Body of pancreas (tissue), 4 donors: ENCODE data around the gene KMT2C. TPM values are rescaled to one million over a fixed set of nuclear protein-coding genes. Genes with fewer than 3 reads are reported as not detected.

Source experiments
- ATAC-seq: fragments of 150-250 bp; one replicate; pipeline ENCODE4 v1.9.1; 2016
- DNase-seq, 4 donors: peaks; one replicate each; pipeline ENCODE4 v3.0.0-alpha.2; 2019
- H3K27ac ChIP-seq, 4 donors: fragments of 200-600 bp; sonication (generic); 1 replicate in 3 of 4; 2 replicates in 1 of 4; pipeline versions ENCODE4 v1.5.1 to v1.6.1; 2016 to 2019; ENCODE audit warnings: mild to moderate bottlenecking in 1 of 4, mixed read lengths in 1 of 4, moderate library complexity in 1 of 4
- H3K27me3 ChIP-seq, 2 donors: fragments of 200-600 bp; sonication (generic); one replicate each; pipeline ENCODE4 v1.6.0; 2016; ENCODE audit warnings: mild to moderate bottlenecking in 1 of 2
- H3K36me3 ChIP-seq, 2 donors: fragments of 200-600 bp; sonication (generic); replicated peaks in 1 of 2; 2 replicates each; pipeline ENCODE4 v1.5.1; 2016; ENCODE audit warnings: low read depth in 2 of 2; ENCODE audit not compliant: insufficient read depth in 1 of 2
- H3K4me1 ChIP-seq: fragments of 200-600 bp; sonication (generic); one replicate; pipeline ENCODE4 v1.6.0; 2016
- H3K4me3 ChIP-seq, 2 donors: fragments of 200-600 bp; sonication (generic); 1 replicate in 1 of 2; 2 replicates in 1 of 2; pipeline ENCODE4 v1.5.1; 2016 to 2019
- H3K9me3 ChIP-seq, 3 donors: fragments of 200-600 bp; sonication (generic); 1 replicate in 2 of 3; 2 replicates in 1 of 3; pipeline ENCODE4 v1.5.1; 2016
- POLR2A ChIP-seq, 3 donors: fragments of 450-650 bp; IDR thresholded peaks; one replicate each; pipeline ENCODE4 v1.6.1; 2016; ENCODE audit warnings: antibody characterized with exemption in 3 of 3, mild to moderate bottlenecking in 2 of 3
- WGBS, 2 donors: methylation state at CpG; one replicate each; pipeline ENCODE4 v1.1.5; 2017; 5-methylcytosine and 5-hydroxymethylcytosine counted together
- intact Hi-C: fragments of 100-400 bp; cut with DNase I; formaldehyde crosslinking; loops from one replicate; pipeline ENCODE4 v1.15.1; 2023
- total RNA-seq, 2 donors: library from RNA; depleted of rRNA; stranded (reverse); fragments of >200 nt; gene quantifications; one replicate each; pipeline ENCODE4 v1.1.0, GENCODE V29; 2016
- TF ChIP-seq, protein P1 (sequence below), 7 experiments: fragments of 450-650 bp in 4 of 7; fragments of 200-600 bp in 3 of 7; sonication (generic) in 3 of 7; IDR thresholded peaks; one replicate each; pipeline ENCODE4 v1.5.1; 2016 to 2019; ENCODE audit warnings: antibody characterized with exemption in 7 of 7

The KMT2C gene
- total RNA-seq, 2 donors from 2014 or later: 58.9 to 71.5 TPM

DNA sequence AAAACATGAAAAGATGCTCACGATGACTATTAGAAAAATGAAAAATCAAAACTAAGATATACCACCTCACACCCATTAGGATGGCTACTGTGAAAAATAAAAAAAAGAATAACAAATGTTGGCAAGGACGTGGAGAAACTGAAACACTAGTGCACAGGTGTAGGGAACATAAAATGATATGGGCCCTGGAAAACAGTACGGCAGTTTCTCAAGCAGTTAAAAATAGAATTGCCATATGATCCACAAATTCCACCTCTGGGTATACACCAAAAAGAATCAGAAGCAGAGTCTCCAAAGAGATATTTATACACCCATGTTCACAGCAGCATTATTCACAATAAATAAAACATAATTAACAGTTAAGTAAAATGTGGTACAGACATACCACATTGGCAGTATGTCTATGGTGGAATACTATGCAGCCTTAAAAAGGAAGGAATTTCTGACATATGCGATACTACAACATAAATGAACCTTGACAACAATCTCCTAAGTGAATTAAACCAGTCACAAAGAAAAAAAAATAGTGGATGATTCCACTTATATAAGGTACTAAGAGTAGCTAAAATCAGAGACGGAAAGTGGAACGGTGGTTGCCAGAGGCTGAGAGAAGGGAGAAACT is 69.7 kb downstream of the KMT2C start:
- Histone ChIP-seq H3K36me3 (no peaks in the 10 kb centered on the region), H3K27me3 (no peaks in the 10 kb centered on the region), H3K9me3 (no peaks in the 10 kb centered on the region), H3K4me1 (peaks cover 40% of the 10 kb centered on the region), H3K27ac (no peak overlapping the region), H3K4me3 (no peak overlapping the region)
- 79 to 80% methylated on average over 6 of the region's 6 CpGs for WGBS, 2 donors
- intact Hi-C loops: no loop called here
- ATAC-seq (no peak), DNase-seq (no peak)
- TF ChIP-seq, protein P1, sequence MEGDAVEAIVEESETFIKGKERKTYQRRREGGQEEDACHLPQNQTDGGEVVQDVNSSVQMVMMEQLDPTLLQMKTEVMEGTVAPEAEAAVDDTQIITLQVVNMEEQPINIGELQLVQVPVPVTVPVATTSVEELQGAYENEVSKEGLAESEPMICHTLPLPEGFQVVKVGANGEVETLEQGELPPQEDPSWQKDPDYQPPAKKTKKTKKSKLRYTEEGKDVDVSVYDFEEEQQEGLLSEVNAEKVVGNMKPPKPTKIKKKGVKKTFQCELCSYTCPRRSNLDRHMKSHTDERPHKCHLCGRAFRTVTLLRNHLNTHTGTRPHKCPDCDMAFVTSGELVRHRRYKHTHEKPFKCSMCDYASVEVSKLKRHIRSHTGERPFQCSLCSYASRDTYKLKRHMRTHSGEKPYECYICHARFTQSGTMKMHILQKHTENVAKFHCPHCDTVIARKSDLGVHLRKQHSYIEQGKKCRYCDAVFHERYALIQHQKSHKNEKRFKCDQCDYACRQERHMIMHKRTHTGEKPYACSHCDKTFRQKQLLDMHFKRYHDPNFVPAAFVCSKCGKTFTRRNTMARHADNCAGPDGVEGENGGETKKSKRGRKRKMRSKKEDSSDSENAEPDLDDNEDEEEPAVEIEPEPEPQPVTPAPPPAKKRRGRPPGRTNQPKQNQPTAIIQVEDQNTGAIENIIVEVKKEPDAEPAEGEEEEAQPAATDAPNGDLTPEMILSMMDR (IDR thresholded peaks at IDR 0.05): no peak
- no peak for TF ChIP-seq POLR2A (IDR thresholded peaks at IDR 0.05)

DNA sequence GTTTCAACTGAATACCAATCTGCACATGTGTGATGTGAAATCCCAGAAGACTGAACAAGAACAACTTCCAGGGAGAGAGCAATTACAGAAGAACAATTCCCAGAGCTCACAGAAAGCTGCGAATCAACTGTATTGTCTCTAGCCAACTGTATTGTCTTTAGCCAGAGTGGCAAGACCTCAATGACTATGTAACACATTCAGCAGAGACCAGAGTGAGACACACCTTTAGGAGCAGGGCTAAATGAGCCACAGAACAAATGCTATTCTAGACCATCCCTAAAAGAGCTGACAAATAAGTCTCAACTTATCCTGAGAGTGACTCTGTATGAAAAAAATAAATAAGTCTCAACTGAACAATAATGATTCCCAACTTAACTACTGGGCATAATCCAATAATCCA is 72.0 kb downstream of the KMT2C start:
- Histone ChIP-seq H3K4me3 (no peak overlapping the region), H3K36me3 (no peaks in the 10 kb centered on the region), H3K27ac (no peak overlapping the region), H3K4me1 (peaks cover 32% of the 10 kb centered on the region), H3K9me3 (no peaks in the 10 kb centered on the region), H3K27me3 (no peaks in the 10 kb centered on the region)
- DNase-seq (no peak), ATAC-seq (no peak)
- intact Hi-C loops: no loop called here
- WGBS, 2 donors: 50 to 93% methylated on average over 1 of the region's 1 CpG
- no peak for TF ChIP-seq POLR2A (IDR thresholded peaks at IDR 0.05)
- TF ChIP-seq, protein P1 (IDR thresholded peaks at IDR 0.05): no peak

DNA sequence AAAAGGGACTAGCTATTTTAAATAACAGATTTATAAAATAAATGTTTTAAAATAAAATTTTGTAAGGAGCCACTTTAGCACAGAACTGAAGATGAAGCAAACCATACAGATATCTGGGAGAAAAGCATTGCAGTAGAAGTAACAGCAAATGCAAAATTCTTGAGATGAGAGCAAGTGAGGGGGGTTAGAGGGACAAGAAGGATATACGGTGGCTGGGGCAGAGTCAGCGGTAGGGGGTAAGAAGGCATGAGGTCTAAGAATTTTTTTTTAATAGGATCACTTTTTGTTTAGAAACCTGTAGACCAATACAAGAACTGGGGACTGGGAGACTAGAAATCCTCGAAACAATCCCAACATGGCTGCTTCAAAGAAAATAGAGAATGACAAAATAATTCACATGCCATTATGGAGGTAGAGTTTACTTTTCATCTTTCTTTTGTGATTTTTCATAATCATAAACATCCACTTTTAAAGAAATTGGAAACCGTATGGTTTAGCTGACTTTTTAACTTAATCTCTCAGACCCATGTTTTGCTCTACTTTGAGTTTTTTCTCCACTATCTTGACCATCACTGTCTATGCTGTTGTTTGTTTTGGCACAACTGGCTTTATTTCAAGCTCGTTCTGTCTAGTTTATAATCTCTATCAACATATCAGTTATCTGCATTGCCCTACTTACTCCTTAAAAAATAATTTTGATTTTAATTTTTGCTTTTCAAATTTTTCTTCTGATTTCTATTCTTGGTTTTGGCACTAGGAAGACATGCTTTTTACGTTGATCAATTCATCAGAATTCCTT is 73.5 kb downstream of the KMT2C start:
- no peak overlapping the region for H3K4me3 ChIP-seq
- TF ChIP-seq, protein P1 (IDR thresholded peaks at IDR 0.05): no peak
- no peak for TF ChIP-seq POLR2A (IDR thresholded peaks at IDR 0.05)
- H3K27ac ChIP-seq: no peak overlapping the region
- DNase-seq (no peak), ATAC-seq (no peak)
- WGBS, 2 donors: 51 to 61% methylated on average over 6 of the region's 6 CpGs
- H3K9me3 ChIP-seq: no peaks in the 10 kb centered on the region
- intact Hi-C loops: no loop called here
- peaks cover 30% of the 10 kb centered on the region for H3K4me1 ChIP-seq
- no peaks in the 10 kb centered on the region for H3K27me3 ChIP-seq
- H3K36me3 ChIP-seq: no peaks in the 10 kb centered on the region

DNA sequence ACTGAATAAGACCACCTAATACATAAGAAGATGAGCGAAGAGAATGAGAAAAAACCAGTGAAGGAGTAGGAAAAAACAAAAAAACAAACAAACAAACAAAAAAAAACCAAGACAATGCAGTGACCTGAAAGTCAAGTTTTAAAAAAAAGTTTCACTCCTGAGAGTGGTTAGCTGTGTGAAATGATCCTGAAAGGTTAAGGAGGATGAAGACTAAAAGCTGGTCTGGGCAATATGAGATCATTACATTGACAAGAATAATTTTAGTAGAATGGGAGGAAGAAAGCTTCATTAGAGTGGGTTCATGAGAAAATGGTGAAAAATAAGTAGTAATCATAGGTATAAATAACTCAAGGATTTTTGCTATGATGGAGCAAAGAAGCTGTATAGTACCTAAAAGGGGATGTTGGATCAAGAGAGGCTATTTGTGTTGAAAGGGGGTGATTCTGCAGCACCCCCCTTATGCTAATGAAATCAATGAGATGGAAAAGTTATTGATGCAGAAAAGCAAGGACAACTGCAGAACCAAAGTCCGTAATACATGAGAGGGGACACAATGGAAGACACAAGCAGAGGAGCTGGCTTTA is 80.2 kb downstream of the KMT2C start:
- intact Hi-C loops: no loop called here
- Histone ChIP-seq H3K27ac (no peak overlapping the region), H3K27me3 (no peaks in the 10 kb centered on the region), H3K4me3 (no peak overlapping the region), H3K9me3 (no peaks in the 10 kb centered on the region), H3K36me3 (no peaks in the 10 kb centered on the region), H3K4me1 (peaks cover 7% of the 10 kb centered on the region)
- DNase-seq (no peak), ATAC-seq (no peak)
- WGBS, 2 donors: 50 to 95% methylated on average over 2 of the region's 2 CpGs
- TF ChIP-seq, protein P1 (IDR thresholded peaks at IDR 0.05): no peak
- TF ChIP-seq POLR2A (IDR thresholded peaks at IDR 0.05): no peak
